ENCODE results near the gene TSEN15.

The TSEN15 gene

DNA sequence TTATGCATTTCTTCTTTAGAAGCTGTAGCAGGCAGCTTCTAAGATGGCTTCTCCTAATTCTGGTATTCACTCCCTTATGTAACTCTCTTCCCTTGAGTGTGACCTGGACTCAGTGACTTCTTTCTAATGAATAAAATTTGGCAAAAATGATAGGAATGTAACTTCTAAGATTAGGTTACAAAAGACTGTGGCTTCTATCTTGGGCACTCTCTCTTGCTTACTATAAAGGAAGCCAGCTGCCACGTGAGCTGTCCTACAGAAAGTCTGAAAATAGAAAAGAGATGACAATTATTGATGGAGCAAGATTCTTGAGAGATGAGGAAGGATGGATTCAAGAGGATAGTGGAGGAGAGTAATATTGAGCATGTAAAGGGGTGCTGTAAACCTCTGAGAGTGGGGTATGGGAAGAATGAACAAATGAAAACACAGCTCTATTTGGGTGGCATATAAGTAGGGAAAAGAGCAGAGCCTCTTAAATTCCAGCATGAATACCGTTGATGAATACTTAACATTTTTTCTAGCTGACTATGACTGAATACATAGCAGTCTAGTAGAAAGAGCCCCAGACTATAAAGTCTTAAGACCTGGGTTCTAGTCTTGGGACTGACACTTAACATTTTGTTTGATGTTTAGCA is 5.5 kb downstream of the TSEN15 start:
- H3K27me3 ChIP-seq (ENCODE audit: control insufficient read depth, insufficient read depth, low read length) = no peaks in the 10 kb centered on the region
- H3K4me1 ChIP-seq (ENCODE audit: control insufficient read depth, insufficient read depth, low read length) = peaks cover 32% of the 10 kb centered on the region
- peaks cover 16% of the 10 kb centered on the region for H3K36me3 ChIP-seq (ENCODE audit: control insufficient read depth, insufficient read depth, low read length)
- H3K27ac ChIP-seq (ENCODE audit: low read depth, low read length) = no peak overlapping the region
- H3K9me3 ChIP-seq (ENCODE audit: control insufficient read depth, insufficient read depth, low read length) = no peaks in the 10 kb centered on the region
- no peak overlapping the region for H3K9ac ChIP-seq (ENCODE audit: low read depth, low read length)
- no peak overlapping the region for H3K4me3 ChIP-seq (ENCODE audit: low read depth, low read length)

DNA sequence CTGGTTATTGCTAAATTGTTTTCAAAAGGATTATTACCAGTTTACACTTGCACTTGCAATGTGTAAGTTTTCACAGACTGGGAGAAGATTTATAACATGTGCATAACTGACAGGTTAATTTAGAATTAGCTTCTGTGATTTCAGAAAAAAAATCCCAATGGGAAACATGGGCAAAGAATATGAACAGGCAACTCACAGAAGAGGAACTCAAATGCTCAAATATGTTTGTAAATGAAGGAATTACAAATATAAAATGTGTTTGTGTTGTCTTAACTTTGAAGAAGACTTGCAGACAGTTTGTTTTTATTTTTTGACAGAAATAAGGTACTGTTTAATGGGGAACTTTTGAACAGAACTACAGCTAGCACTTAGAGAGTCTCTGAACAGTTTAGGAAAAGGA is 8.4 kb downstream of the TSEN15 start:
- Histone ChIP-seq H3K27me3 (ENCODE audit: control insufficient read depth, insufficient read depth, low read length) (no peaks in the 10 kb centered on the region), H3K27ac (ENCODE audit: low read depth, low read length) (no peak overlapping the region), H3K9ac (ENCODE audit: low read depth, low read length) (no peak overlapping the region), H3K4me1 (ENCODE audit: control insufficient read depth, insufficient read depth, low read length) (peaks cover 49% of the 10 kb centered on the region), H3K9me3 (ENCODE audit: control insufficient read depth, insufficient read depth, low read length) (no peaks in the 10 kb centered on the region), H3K36me3 (ENCODE audit: control insufficient read depth, insufficient read depth, low read length) (peaks cover 11% of the 10 kb centered on the region), H3K4me3 (ENCODE audit: low read depth, low read length) (no peak overlapping the region)

DNA sequence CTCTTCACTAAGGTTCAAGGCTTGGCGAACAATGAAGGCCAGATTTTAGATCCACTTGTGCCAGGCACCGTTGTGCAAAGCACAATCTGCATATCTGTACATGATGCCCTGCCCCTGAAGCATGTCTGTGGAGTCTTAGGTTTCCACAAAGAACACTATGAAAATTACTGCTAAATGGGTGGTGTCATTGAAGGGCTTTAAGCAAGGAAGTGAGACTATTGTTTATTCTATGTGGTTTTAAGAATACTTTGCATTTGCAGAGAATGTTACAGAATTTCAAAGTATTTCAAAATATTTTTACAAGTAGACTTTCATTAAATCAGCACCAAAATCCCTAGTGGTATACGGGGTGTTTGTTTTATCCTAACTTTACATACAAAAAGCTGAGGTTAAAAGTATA is 8.8 kb downstream of the TSEN15 start:
- no peaks in the 10 kb centered on the region for H3K9me3 ChIP-seq (ENCODE audit: control insufficient read depth, insufficient read depth, low read length)
- no peak overlapping the region for H3K4me3 ChIP-seq (ENCODE audit: low read depth, low read length)
- peaks cover 8% of the 10 kb centered on the region for H3K36me3 ChIP-seq (ENCODE audit: control insufficient read depth, insufficient read depth, low read length)
- H3K9ac ChIP-seq (ENCODE audit: low read depth, low read length) = no peak overlapping the region
- peaks cover 53% of the 10 kb centered on the region for H3K4me1 ChIP-seq (ENCODE audit: control insufficient read depth, insufficient read depth, low read length)
- no peak overlapping the region for H3K27ac ChIP-seq (ENCODE audit: low read depth, low read length)
- H3K27me3 ChIP-seq (ENCODE audit: control insufficient read depth, insufficient read depth, low read length) = no peaks in the 10 kb centered on the region

DNA sequence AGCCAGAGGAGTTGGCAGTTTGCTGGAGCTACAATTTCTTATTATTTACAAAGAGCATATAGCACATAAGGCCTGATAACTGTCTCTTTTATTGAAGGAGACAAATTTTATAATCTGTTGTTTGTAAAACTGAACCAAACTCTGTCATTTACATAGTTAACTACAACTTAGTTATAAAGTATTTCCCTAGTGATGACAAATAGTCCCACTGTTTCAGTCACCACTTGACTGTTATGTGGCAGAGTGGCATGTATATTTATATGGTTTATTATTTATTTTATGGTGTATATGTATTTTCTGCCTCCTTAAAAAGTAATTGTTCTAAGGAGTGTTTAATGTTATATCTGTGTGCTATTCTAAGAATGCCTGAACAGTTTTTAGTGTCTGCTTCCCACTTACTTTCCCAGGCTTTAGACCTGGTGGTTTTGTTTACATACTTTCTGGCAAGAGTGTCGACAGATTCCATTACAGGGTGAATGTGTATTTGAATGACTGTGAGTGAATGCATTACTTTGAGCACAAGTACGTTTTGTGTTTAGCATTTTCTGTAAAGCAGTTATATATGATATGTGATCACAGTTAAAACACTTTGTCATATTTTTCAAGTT is 10.0 kb downstream of the TSEN15 start:
- peak overlapping the region; percentile 67 for H3K27ac ChIP-seq (ENCODE audit: low read depth, low read length)
- no peak overlapping the region; the same call in 1 of the 2 replicates for H3K4me3 ChIP-seq (ENCODE audit: low read depth, low read length)
- peaks cover 4% of the 10 kb centered on the region; the same call in 1 of the 2 replicates for H3K9me3 ChIP-seq (ENCODE audit: control insufficient read depth, insufficient read depth, low read length)
- no peaks in the 10 kb centered on the region for H3K27me3 ChIP-seq (ENCODE audit: control insufficient read depth, insufficient read depth, low read length)
- no peak overlapping the region for H3K9ac ChIP-seq (ENCODE audit: low read depth, low read length)
- peaks cover 55% of the 10 kb centered on the region for H3K4me1 ChIP-seq (ENCODE audit: control insufficient read depth, insufficient read depth, low read length)
- H3K36me3 ChIP-seq (ENCODE audit: control insufficient read depth, insufficient read depth, low read length) = no peaks in the 10 kb centered on the region

DNA sequence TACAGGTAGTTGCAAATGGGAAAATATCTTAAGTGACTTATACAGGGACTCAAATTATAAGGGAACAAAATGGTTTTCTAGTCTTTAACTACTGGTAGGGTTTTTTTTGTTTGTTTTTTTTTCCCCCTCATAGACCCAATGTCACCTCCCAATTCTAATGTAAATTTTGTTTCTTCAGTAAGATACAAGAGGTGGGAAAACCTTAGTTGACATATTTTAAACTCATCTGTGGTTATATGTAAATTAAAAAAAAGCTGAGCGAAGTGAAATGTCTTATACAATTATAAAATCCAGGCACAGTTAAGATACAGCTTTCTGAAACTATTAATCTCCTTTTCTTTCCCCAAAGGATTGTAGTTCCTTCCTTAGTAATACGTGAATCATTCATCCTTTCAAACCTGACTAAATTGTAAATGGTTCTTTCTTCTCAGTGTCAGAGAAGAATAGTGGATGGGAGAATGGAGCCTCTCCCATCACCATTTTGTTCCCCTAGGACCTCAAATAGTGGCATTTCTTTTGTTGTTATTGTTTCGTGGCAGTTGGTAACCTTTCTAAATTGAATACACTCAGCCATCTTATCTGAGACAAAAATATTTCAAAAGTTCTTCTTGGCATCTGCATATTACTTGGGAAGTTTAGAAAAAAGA is 11.2 kb downstream of the TSEN15 start:
- peaks cover 4% of the 10 kb centered on the region; the same call in 1 of the 2 replicates for H3K9me3 ChIP-seq (ENCODE audit: control insufficient read depth, insufficient read depth, low read length)
- peak overlapping the region; percentile 67 for H3K27ac ChIP-seq (ENCODE audit: low read depth, low read length)
- H3K36me3 ChIP-seq (ENCODE audit: control insufficient read depth, insufficient read depth, low read length) = no peaks in the 10 kb centered on the region

DNA sequence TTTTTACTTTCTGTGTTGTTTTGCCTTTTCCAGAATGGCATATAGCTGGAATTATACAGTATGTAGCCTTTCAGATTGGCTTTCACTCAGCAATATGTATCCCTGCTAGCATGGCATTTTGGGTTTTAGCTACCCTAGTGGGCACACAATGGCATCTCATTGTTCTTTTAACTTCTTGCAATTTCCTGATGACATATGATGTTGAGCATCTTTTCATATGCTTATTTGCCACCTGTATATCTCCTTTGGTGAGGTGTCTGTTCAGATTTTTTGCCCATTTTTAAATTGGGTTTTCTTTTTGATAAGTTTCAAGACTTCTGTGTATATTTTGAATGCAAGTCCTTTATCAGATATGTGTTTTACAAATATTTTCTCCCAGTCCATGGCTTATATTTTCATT is 14.0 kb downstream of the TSEN15 start:
- H3K4me1 ChIP-seq (ENCODE audit: control insufficient read depth, insufficient read depth, low read length) = peaks cover 65% of the 10 kb centered on the region
- peaks cover 4% of the 10 kb centered on the region; the same call in 1 of the 2 replicates for H3K9me3 ChIP-seq (ENCODE audit: control insufficient read depth, insufficient read depth, low read length)
- H3K27ac ChIP-seq (ENCODE audit: low read depth, low read length) = no peak overlapping the region
- no peak overlapping the region for H3K9ac ChIP-seq (ENCODE audit: low read depth, low read length)
- H3K36me3 ChIP-seq (ENCODE audit: control insufficient read depth, insufficient read depth, low read length) = no peaks in the 10 kb centered on the region
- H3K27me3 ChIP-seq (ENCODE audit: control insufficient read depth, insufficient read depth, low read length) = no peaks in the 10 kb centered on the region
- H3K4me3 ChIP-seq (ENCODE audit: low read depth, low read length) = no peak overlapping the region

More for the DNA sequence above, 11.2 kb downstream of the TSEN15 start:
- no peaks in the 10 kb centered on the region for H3K27me3 ChIP-seq (ENCODE audit: control insufficient read depth, insufficient read depth, low read length)
- H3K4me1 ChIP-seq (ENCODE audit: control insufficient read depth, insufficient read depth, low read length) = peaks cover 44% of the 10 kb centered on the region
- H3K9ac ChIP-seq (ENCODE audit: low read depth, low read length) = no peak overlapping the region
- H3K4me3 ChIP-seq (ENCODE audit: low read depth, low read length) = no peak overlapping the region

DNA sequence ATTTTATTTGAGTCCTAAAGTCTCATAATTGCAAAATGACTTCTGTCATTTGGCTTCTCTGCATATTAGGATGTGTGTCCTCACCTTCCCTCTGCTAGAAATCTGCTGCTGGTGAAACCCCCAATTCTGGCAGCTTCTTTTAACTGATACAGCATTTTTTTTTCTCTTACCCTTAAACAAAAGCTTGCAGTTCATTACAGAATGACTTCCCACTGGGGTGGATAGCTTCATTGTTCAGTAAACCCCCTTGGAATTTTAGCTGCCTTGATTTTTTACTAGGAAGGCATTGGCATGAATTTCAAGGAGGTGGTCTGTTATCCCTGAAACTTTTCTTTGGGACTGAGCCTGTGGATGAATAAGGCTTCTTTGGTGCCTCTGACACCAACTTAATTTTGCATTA is 16.8 kb downstream of the TSEN15 start:
- H3K9me3 ChIP-seq (ENCODE audit: control insufficient read depth, insufficient read depth, low read length) = peaks cover 4% of the 10 kb centered on the region; the same call in 1 of the 2 replicates
- H3K27ac ChIP-seq (ENCODE audit: low read depth, low read length) = peak overlapping the region; percentile 75
- H3K27me3 ChIP-seq (ENCODE audit: control insufficient read depth, insufficient read depth, low read length) = no peaks in the 10 kb centered on the region
- peak overlapping the region; percentile 6; the same call in 1 of the 2 replicates for H3K4me3 ChIP-seq (ENCODE audit: low read depth, low read length)
- peaks cover 42% of the 10 kb centered on the region for H3K4me1 ChIP-seq (ENCODE audit: control insufficient read depth, insufficient read depth, low read length)
- no peak overlapping the region for H3K9ac ChIP-seq (ENCODE audit: low read depth, low read length)
- H3K36me3 ChIP-seq (ENCODE audit: control insufficient read depth, insufficient read depth, low read length) = no peaks in the 10 kb centered on the region

DNA sequence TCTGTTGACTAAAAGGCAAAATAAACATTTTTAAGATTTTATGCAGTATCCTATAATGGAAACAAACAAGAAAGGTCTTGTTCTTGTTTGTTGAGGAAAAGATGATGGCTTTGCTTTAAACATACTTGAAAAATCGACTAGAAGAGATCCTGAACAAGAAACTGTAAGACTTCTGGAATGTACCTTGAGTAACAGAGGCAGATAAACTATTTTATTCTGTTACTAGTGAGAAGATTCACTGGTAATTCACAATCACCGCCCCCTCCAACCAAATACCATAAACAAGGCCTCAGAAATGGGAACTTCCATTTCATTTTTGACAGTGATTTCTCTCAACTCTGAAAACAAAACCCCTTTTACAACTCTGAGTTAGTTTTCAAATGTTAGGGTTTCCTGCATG is 18.1 kb downstream of the TSEN15 start:
- Histone ChIP-seq H3K27me3 (ENCODE audit: control insufficient read depth, insufficient read depth, low read length) (no peaks in the 10 kb centered on the region), H3K9me3 (ENCODE audit: control insufficient read depth, insufficient read depth, low read length) (peaks cover 4% of the 10 kb centered on the region; the same call in 1 of the 2 replicates), H3K36me3 (ENCODE audit: control insufficient read depth, insufficient read depth, low read length) (no peaks in the 10 kb centered on the region), H3K27ac (ENCODE audit: low read depth, low read length) (no peak overlapping the region), H3K4me1 (ENCODE audit: control insufficient read depth, insufficient read depth, low read length) (peaks cover 32% of the 10 kb centered on the region), H3K9ac (ENCODE audit: low read depth, low read length) (no peak overlapping the region), H3K4me3 (ENCODE audit: low read depth, low read length) (no peak overlapping the region)

DNA sequence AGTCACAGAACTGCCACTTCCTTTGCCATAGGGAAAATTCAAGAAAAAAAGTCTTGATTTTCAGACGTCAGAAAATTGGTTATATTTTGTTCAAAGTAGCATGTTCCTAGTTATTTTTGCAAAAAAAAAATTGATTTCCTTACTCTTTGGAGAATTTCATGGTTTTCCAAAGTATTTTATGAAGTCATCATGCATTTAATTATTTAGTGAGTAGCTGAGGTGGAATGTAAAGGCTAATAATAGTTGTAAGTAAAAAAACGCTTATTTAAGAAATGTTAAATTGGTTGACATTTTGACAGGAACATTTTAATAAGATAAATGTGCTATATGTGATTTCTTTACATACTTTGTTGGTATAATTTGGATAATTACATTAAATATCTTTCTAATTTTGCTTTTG is 20.8 kb downstream of the TSEN15 start:
- H3K36me3 ChIP-seq (ENCODE audit: control insufficient read depth, insufficient read depth, low read length) = no peaks in the 10 kb centered on the region
- no peak overlapping the region for H3K27ac ChIP-seq (ENCODE audit: low read depth, low read length)
- H3K27me3 ChIP-seq (ENCODE audit: control insufficient read depth, insufficient read depth, low read length) = no peaks in the 10 kb centered on the region
- H3K4me3 ChIP-seq (ENCODE audit: low read depth, low read length) = no peak overlapping the region
- no peak overlapping the region for H3K9ac ChIP-seq (ENCODE audit: low read depth, low read length)
- H3K4me1 ChIP-seq (ENCODE audit: control insufficient read depth, insufficient read depth, low read length) = peaks cover 23% of the 10 kb centered on the region
- no peaks in the 10 kb centered on the region for H3K9me3 ChIP-seq (ENCODE audit: control insufficient read depth, insufficient read depth, low read length)

DNA sequence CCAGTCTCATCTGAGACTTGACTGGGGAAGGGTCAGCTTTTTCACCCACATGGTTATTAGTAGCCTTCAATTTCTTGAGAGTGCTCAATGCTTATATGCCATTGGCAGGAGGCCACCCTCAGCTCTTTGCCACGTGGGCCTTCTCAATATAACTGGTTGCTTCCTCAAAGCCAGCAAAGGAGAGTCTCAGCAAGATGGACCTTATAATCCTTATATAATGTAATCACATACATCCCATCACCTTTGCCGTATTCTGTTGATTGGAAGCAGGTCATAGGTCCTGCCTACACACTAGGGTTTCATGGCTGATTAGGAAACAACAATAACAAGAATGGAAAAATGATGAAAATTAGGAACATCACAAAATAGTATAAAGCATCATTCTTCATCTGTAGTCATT is 22.9 kb downstream of the TSEN15 start:
- H3K9ac ChIP-seq (ENCODE audit: low read depth, low read length) = no peak overlapping the region
- H3K4me3 ChIP-seq (ENCODE audit: low read depth, low read length) = no peak overlapping the region
- no peaks in the 10 kb centered on the region for H3K27me3 ChIP-seq (ENCODE audit: control insufficient read depth, insufficient read depth, low read length)
- H3K27ac ChIP-seq (ENCODE audit: low read depth, low read length) = no peak overlapping the region
- H3K36me3 ChIP-seq (ENCODE audit: control insufficient read depth, insufficient read depth, low read length) = no peaks in the 10 kb centered on the region
- peaks cover 9% of the 10 kb centered on the region; the same call in 1 of the 2 replicates for H3K4me1 ChIP-seq (ENCODE audit: control insufficient read depth, insufficient read depth, low read length)
- H3K9me3 ChIP-seq (ENCODE audit: control insufficient read depth, insufficient read depth, low read length) = no peaks in the 10 kb centered on the region

Measured in HUES48 (cell line).